Myocyte (in vitro differentiated cells): Measurements from ENCODE around the gene DAAM1. TPM values are rescaled to one million over a fixed set of nuclear protein-coding genes. Genes with fewer than 3 reads are reported as not detected.
A peak's percentile ranks its signal among the peaks of the same experiment; 100 is the strongest.

ENCODE experiments used
- DNase-seq: peaks from one replicate; pipeline ENCODE4 v3.0.0-alpha.2; 2012; ENCODE audit warnings: low read depth
- total RNA-seq: library from RNA; depleted of rRNA; stranded (reverse); fragments of >200 nt; gene quantifications from 2 replicates; pipeline ENCODE4 v1.2.3, GENCODE V29; 2014

The DAAM1 gene
- total RNA-seq, 1 donor from 2014 or later, result 30.1 TPM

- peak; percentile 43 for DNase-seq
Measured at GRCh38 chr14:59359431-59360124, 171.1 kb downstream of the DAAM1 start.

GRCh38 chr14:59360233-59360632 is 171.8 kb downstream of the DAAM1 start:
- DNase-seq, result no peak

GRCh38 chr14:59360923-59361794 is 172.7 kb downstream of the DAAM1 start:
- DNase-seq, result peak; percentile 81

GRCh38 chr14:59362513-59362912 is 174.0 kb downstream of the DAAM1 start:
- no peak for DNase-seq

GRCh38 chr14:59363531-59364226 is 175.2 kb downstream of the DAAM1 start:
- no peak for DNase-seq

- DNase-seq, result no peak
Measured at GRCh38 chr14:59370158-59370742, 181.8 kb downstream of the DAAM1 start.

- no peak for DNase-seq
Measured at GRCh38 chr14:59371771-59372170, 183.3 kb downstream of the DAAM1 start.

- no peak for DNase-seq
Measured at GRCh38 chr14:59374048-59374447, 185.6 kb downstream of the DAAM1 start.

- no peak for DNase-seq
Measured at GRCh38 chr14:59376686-59377085, 188.2 kb downstream of the DAAM1 start.

GRCh38 chr14:59377491-59377890 is 189.0 kb downstream of the DAAM1 start:
- DNase-seq, result peak; percentile 69

- DNase-seq, result no peak
Measured at GRCh38 chr14:59377991-59378601, 189.6 kb downstream of the DAAM1 start.

GRCh38 chr14:59389936-59390335 is 201.5 kb downstream of the DAAM1 start:
- DNase-seq, result no peak

GRCh38 chr14:59391388-59391787 is 202.9 kb downstream of the DAAM1 start:
- no peak for DNase-seq

GRCh38 chr14:59394268-59394667 is 205.8 kb downstream of the DAAM1 start:
- DNase-seq, result no peak

GRCh38 chr14:59395672-59396071 is 207.2 kb downstream of the DAAM1 start:
- DNase-seq, result no peak

- no peak for DNase-seq
Measured at GRCh38 chr14:59398841-59399240, 210.4 kb downstream of the DAAM1 start.

GRCh38 chr14:59406454-59407245 is 218.2 kb downstream of the DAAM1 start:
- no peak for DNase-seq

GRCh38 chr14:59407246-59408010 is 219.0 kb downstream of the DAAM1 start:
- peak; percentile 58 for DNase-seq

- no peak for DNase-seq
Measured at GRCh38 chr14:59415836-59416602, 227.6 kb downstream of the DAAM1 start.
